HEK293 (cell line): Measurements from ENCODE around the gene FRMPD2.

Experiments
- CTCF ChIA-PET: fragments of 350-600 bp; formaldehyde crosslinking; extraction: SDS; loops from one replicate; lab custom pipeline; 2021; ENCODE audit warnings: antibody characterized with exemption; lab: Yijun Ruan, JAX
- POLR2A ChIA-PET: fragments of 300-600 bp; formaldehyde crosslinking; extraction: SDS; loops from one replicate; lab custom pipeline; 2020; ENCODE audit warnings: antibody characterized with exemption, inconsistent platforms; lab: Yijun Ruan, JAX
- H3K27ac ChIP-seq: fragments of 200-500 bp; sonication (Bioruptor generic); 2 replicates; pipeline ENCODE4 v1.5.1; 2014; ENCODE audit warnings: low read depth, low read length, control low read depth, inconsistent platforms; ENCODE audit errors: extremely low read depth
- H3K36me3 ChIP-seq, 2 experiments: fragments of 200-500 bp in 1 of 2; sonication (Bioruptor generic) in 1 of 2; 1 replicate in 1 of 2; 2 replicates in 1 of 2; pipeline ENCODE4 v1.5.1; 2014 to 2017; ENCODE audit warnings: inconsistent platforms in 2 of 2, low read length in 2 of 2; ENCODE audit not compliant: control insufficient read depth in 2 of 2, insufficient read depth in 1 of 2
- H3K4me1 ChIP-seq: fragments of 200-500 bp; sonication (Bioruptor generic); 2 replicates; pipeline ENCODE4 v1.5.1; 2014; ENCODE audit warnings: mild to moderate bottlenecking, low read length, inconsistent platforms; ENCODE audit not compliant: control insufficient read depth, insufficient read depth
- H3K4me3 ChIP-seq: 2 replicates; pipeline ENCODE4 v1.5.1; 2011; ENCODE audit warnings: low read depth, mild to moderate bottlenecking, control low read depth, low read length, moderate library complexity
- H3K9me3 ChIP-seq: fragments of 200-500 bp; sonication (Bioruptor generic); 2 replicates; pipeline ENCODE4 v1.5.1; 2014; ENCODE audit warnings: low read depth, low read length, inconsistent platforms; ENCODE audit not compliant: control insufficient read depth, insufficient read depth
- GLI2 ChIP-seq: fragments of 450-650 bp; formaldehyde crosslinking; IDR thresholded peaks from 2 replicates; pipeline ENCODE4; 2017; ENCODE audit warnings: missing biosample characterization, missing genetic modification characterization, low read depth, borderline replicate concordance
- GLIS2 ChIP-seq: fragments of 450-650 bp; formaldehyde crosslinking; IDR thresholded peaks from 2 replicates; pipeline ENCODE4 v1.5.1; 2016; ENCODE audit warnings: missing biosample characterization, missing genetic modification characterization
- PRDM6 ChIP-seq: fragments of 450-650 bp; formaldehyde crosslinking; IDR thresholded peaks from 2 replicates; pipeline ENCODE4 v1.5.1; 2017; ENCODE audit warnings: missing biosample characterization, missing genetic modification characterization
- WT1 ChIP-seq: fragments of 450-650 bp; formaldehyde crosslinking; IDR thresholded peaks from 2 replicates; pipeline ENCODE4 v1.5.1; 2016; ENCODE audit warnings: missing biosample characterization, missing genetic modification characterization
- ZBTB1 ChIP-seq: fragments of 450-650 bp; formaldehyde crosslinking; IDR thresholded peaks from 2 replicates; pipeline ENCODE4 v1.5.1; 2016; ENCODE audit warnings: missing biosample characterization, missing genetic modification characterization
- ZBTB6 ChIP-seq: fragments of 450-650 bp; formaldehyde crosslinking; IDR thresholded peaks from 2 replicates; pipeline ENCODE4 v1.5.1; 2017; ENCODE audit warnings: missing biosample characterization, missing genetic modification characterization
- ZFP3 ChIP-seq: fragments of 450-650 bp; formaldehyde crosslinking; IDR thresholded peaks from 2 replicates; pipeline ENCODE4 v1.5.1; 2016; ENCODE audit warnings: low read depth, missing biosample characterization, missing genetic modification characterization
- ZFP37 ChIP-seq: fragments of 450-650 bp; formaldehyde crosslinking; IDR thresholded peaks from 2 replicates; pipeline ENCODE4 v1.5.1; 2016; ENCODE audit warnings: missing biosample characterization, missing genetic modification characterization
- ZFP69B ChIP-seq: fragments of 450-650 bp; formaldehyde crosslinking; IDR thresholded peaks from 2 replicates; pipeline ENCODE4 v1.5.1; 2016; ENCODE audit warnings: missing biosample characterization, missing genetic modification characterization
- ZNF2 ChIP-seq: fragments of 450-650 bp; formaldehyde crosslinking; IDR thresholded peaks from 2 replicates; pipeline ENCODE4 v1.5.1; 2016; ENCODE audit warnings: missing biosample characterization, missing genetic modification characterization
- ZNF335 ChIP-seq: fragments of 450-650 bp; formaldehyde crosslinking; conservative IDR thresholded peaks from 2 replicates; pipeline ENCODE4 v1.5.1; 2016; ENCODE audit warnings: missing biosample characterization, missing genetic modification characterization
- ZNF513 ChIP-seq: fragments of 450-650 bp; IDR thresholded peaks from 2 replicates; pipeline ENCODE4 v1.5.1; 2018; ENCODE audit warnings: missing biosample characterization, missing genetic modification characterization
- ZNF600 ChIP-seq: fragments of 450-650 bp; formaldehyde crosslinking; IDR thresholded peaks from 2 replicates; pipeline ENCODE4 v1.5.1; 2016; ENCODE audit warnings: missing biosample characterization, missing genetic modification characterization
- ZSCAN5A ChIP-seq: fragments of 450-650 bp; formaldehyde crosslinking; IDR thresholded peaks from 2 replicates; pipeline ENCODE4 v1.5.1; 2016; ENCODE audit warnings: missing biosample characterization, missing genetic modification characterization
- ZXDB ChIP-seq: fragments of 450-650 bp; formaldehyde crosslinking; IDR thresholded peaks from 2 replicates; pipeline ENCODE4 v1.5.1; 2016; ENCODE audit warnings: missing biosample characterization, missing genetic modification characterization
- TF ChIP-seq, protein P1 (sequence below): sonication (generic); formaldehyde crosslinking; IDR thresholded peaks from 2 replicates; pipeline ENCODE4 v1.8.1; 2022; ENCODE audit warnings: mild to moderate bottlenecking, moderate library complexity, missing genetic modification reagents

Gene FRMPD2

GRCh38 chr10:48214716-48215485 lies 59.6 kb downstream of the FRMPD2 start:
- no peak overlapping the region for H3K27ac ChIP-seq
- ChIA-PET POLR2A (no interaction called here), CTCF (interaction anchor here (0.6 to 2.4 kb wide), 9 partner anchors 11 to 119 kb away, joined by 3 to 8 read pairs (median 4); no protein-coding TSS in a partner anchor)

DNA sequence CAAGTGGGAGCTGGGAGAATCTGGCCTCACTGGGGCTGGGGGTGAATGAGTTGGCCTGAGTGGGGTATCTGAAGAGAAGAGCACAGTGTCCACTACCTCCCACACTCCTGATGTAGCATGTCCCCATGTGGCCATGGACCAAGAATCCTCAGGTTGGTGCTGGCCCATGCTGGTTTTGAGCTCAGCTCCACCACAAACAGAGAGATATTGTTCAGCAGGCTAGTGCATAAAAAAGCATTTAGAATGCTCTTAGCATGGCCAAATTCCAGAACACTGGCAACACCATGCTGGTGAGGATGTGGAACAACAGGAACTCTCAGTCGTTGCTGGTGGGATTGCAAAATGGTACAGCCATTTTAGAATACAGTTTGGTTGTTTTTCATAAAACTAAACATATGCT lies 61.4 kb downstream of the FRMPD2 start:
- H3K4me3 ChIP-seq = no peak overlapping the region
- POLR2A ChIA-PET = no interaction called here
- no peak overlapping the region for H3K27ac ChIP-seq
- no peak for TF ChIP-seq ZNF513 (tag by site-specific recombination)
- TF ChIP-seq ZSCAN5A (tag by site-specific recombination) = no peak
- no peak for TF ChIP-seq ZFP3 (tag by site-specific recombination)
- no peak for TF ChIP-seq ZBTB1 (tag by site-specific recombination)
- no peak for TF ChIP-seq ZBTB6 (tag by site-specific recombination)
- TF ChIP-seq GLI2 (tag by site-specific recombination) = no peak
- TF ChIP-seq ZNF600 (tag by site-specific recombination) = no peak
- no peak for TF ChIP-seq WT1 (tag by site-specific recombination)
- TF ChIP-seq, protein P1, sequence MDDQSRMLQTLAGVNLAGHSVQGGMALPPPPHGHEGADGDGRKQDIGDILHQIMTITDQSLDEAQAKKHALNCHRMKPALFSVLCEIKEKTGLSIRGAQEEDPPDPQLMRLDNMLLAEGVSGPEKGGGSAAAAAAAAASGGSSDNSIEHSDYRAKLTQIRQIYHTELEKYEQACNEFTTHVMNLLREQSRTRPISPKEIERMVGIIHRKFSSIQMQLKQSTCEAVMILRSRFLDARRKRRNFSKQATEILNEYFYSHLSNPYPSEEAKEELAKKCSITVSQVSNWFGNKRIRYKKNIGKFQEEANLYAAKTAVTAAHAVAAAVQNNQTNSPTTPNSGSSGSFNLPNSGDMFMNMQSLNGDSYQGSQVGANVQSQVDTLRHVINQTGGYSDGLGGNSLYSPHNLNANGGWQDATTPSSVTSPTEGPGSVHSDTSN (CRISPR knock-in tag) = no peak
- TF ChIP-seq ZFP37 (tag by site-specific recombination) = no peak
- TF ChIP-seq ZXDB (tag by site-specific recombination) = no peak
- no peak for TF ChIP-seq ZNF2
- TF ChIP-seq ZNF335 (tag by site-specific recombination) = no peak
- TF ChIP-seq ZFP69B (tag by site-specific recombination) = no peak
- TF ChIP-seq GLIS2 = no peak
- TF ChIP-seq, all 188 proteins: peak for 0
- no peaks in the 10 kb centered on the region for H3K36me3 ChIP-seq
- no peaks in the 10 kb centered on the region for H3K4me1 ChIP-seq
- H3K9me3 ChIP-seq = no peaks in the 10 kb centered on the region
- CTCF ChIA-PET = interaction anchor here (0.8 kb wide), 1 partner anchor 443 kb away, joined by 3 read pairs; no protein-coding TSS in a partner anchor

More at GRCh38 chr10:48214716-48215485, 59.6 kb downstream of the FRMPD2 start:
- no peak for TF ChIP-seq PRDM6 (tag by site-specific recombination)
- no peaks in the 10 kb centered on the region for H3K36me3 ChIP-seq
- H3K4me1 ChIP-seq = no peaks in the 10 kb centered on the region
- H3K4me3 ChIP-seq = no peak overlapping the region
- no peaks in the 10 kb centered on the region for H3K9me3 ChIP-seq
